ENCODE results near the gene HES7. TPM values are rescaled to one million over a fixed set of nuclear protein-coding genes. Genes with fewer than 3 reads are reported as not detected.
A peak's percentile ranks its signal among the peaks of the same experiment; 100 is the strongest.

HES7 gene
- total RNA-seq, 1 experiment from 2014 or later, result 0.61 TPM

- Histone ChIP-seq H3K4me1 (ENCODE audit: control insufficient read depth in 1 of 2, insufficient read depth in 2 of 2, low read length in 2 of 2) (peaks cover 0 to 9% of the 10 kb centered on the region in 2 experiments; a peak in 2 of 4 replicates), H3K9me3 (ENCODE audit: control insufficient read depth in 1 of 2, insufficient read depth in 1 of 2, low read depth in 1 of 2, low read length in 2 of 2) (no peaks in the 10 kb centered on the region), H3K36me3 (ENCODE audit: control insufficient read depth in 1 of 2, insufficient read depth in 2 of 2, low read length in 2 of 2) (no peaks in the 10 kb centered on the region), H3K4me2 (ENCODE audit: low read length) (peak overlapping the region; percentile 39), H2AFZ (ENCODE audit: low read depth, low read length, poor library complexity, severe bottlenecking) (no peak overlapping the region), H3K79me2 (ENCODE audit: insufficient read depth, low read length) (no peaks in the 10 kb centered on the region), H3K27ac (ENCODE audit: low read depth, low read length) (no peak overlapping the region), H3K9ac (ENCODE audit: low read length) (no peak overlapping the region), H3K9me2 (ENCODE audit: insufficient read depth) (no peaks in the 10 kb centered on the region), H3K4me3 (replicated peaks in 1 of 2; ENCODE audit: low read depth in 1 of 2, low read length in 2 of 2) (no peak overlapping the region), H3K27me3 (ENCODE audit: insufficient read depth, low read length) (no peaks in the 10 kb centered on the region), H4K20me1 (ENCODE audit: insufficient read depth) (no peaks in the 10 kb centered on the region)
- peak; percentile 99 for ATAC-seq
- ChIA-PET CTCF (interaction anchor here (0.6 to 2.3 kb wide), 11 partner anchors 9 to 50 kb away, joined by 3 to 17 read pairs (median 4); no protein-coding TSS in a partner anchor), RAD21 (ENCODE audit: low non-redundant PET in 1 of 2, low total read pairs in 2 of 2, uncharacterized antibody in 2 of 2, unreplicated experiment in 2 of 2) (no interaction called here), POLR2A (interaction anchor here (1.3 to 1.6 kb wide), 2 partner anchors 10 to 49 kb away, joined by 3 to 4 read pairs; no protein-coding TSS in a partner anchor)
- DNase-seq (ENCODE audit: low read depth, low spot score), result no peak
- TF ChIP-seq POLR2A (IDR thresholded peaks at IDR 0.05; ENCODE audit: borderline replicate concordance, extremely low read depth, insufficient read depth, insufficient read length), result no peak
- TF ChIP-seq EZH2phosphoT487 (IDR thresholded peaks at IDR 0.05; ENCODE audit: borderline replicate concordance), result no peak
- TF ChIP-seq, protein P1, sequence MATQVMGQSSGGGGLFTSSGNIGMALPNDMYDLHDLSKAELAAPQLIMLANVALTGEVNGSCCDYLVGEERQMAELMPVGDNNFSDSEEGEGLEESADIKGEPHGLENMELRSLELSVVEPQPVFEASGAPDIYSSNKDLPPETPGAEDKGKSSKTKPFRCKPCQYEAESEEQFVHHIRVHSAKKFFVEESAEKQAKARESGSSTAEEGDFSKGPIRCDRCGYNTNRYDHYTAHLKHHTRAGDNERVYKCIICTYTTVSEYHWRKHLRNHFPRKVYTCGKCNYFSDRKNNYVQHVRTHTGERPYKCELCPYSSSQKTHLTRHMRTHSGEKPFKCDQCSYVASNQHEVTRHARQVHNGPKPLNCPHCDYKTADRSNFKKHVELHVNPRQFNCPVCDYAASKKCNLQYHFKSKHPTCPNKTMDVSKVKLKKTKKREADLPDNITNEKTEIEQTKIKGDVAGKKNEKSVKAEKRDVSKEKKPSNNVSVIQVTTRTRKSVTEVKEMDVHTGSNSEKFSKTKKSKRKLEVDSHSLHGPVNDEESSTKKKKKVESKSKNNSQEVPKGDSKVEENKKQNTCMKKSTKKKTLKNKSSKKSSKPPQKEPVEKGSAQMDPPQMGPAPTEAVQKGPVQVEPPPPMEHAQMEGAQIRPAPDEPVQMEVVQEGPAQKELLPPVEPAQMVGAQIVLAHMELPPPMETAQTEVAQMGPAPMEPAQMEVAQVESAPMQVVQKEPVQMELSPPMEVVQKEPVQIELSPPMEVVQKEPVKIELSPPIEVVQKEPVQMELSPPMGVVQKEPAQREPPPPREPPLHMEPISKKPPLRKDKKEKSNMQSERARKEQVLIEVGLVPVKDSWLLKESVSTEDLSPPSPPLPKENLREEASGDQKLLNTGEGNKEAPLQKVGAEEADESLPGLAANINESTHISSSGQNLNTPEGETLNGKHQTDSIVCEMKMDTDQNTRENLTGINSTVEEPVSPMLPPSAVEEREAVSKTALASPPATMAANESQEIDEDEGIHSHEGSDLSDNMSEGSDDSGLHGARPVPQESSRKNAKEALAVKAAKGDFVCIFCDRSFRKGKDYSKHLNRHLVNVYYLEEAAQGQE (IDR thresholded peaks at IDR 0.05; ENCODE audit: low read depth), result no peak
- TF ChIP-seq CEBPB (IDR thresholded peaks at IDR 0.05; ENCODE audit: low read depth), result no peak
- no peak for TF ChIP-seq EZH2 (IDR thresholded peaks at IDR 0.05)
- peak; percentile 82 to 89 (median 88) for TF ChIP-seq CTCF (IDR thresholded peaks at IDR 0.05 in 2 of 3, conservative IDR thresholded peaks at IDR 0.05 in 1 of 3; ENCODE audit: borderline replicate concordance in 1 of 3, insufficient read depth in 1 of 3, low read depth in 2 of 3, low read length in 2 of 3)
- no peak for TF ChIP-seq CBX3 (IDR thresholded peaks at IDR 0.05; ENCODE audit: low read depth)
- no peak for TF ChIP-seq SP1 (IDR thresholded peaks at IDR 0.05; ENCODE audit: low read depth)
- no peak for TF ChIP-seq EGR1 (IDR thresholded peaks at IDR 0.05; ENCODE audit: low read depth)
- no peak for TF ChIP-seq FOSL1 (IDR thresholded peaks at IDR 0.05; ENCODE audit: low read depth)
- TF ChIP-seq ZBTB33 (IDR thresholded peaks at IDR 0.05; ENCODE audit: extremely low read depth, insufficient replicate concordance, low read length), result no peak
- TF ChIP-seq RAD21 (IDR thresholded peaks at IDR 0.05; ENCODE audit: low read depth), result peak; percentile 84
- TF ChIP-seq SIN3A (IDR thresholded peaks at IDR 0.05; ENCODE audit: low read depth), result no peak
- peak; percentile 28 for TF ChIP-seq YY1 (IDR thresholded peaks at IDR 0.05; ENCODE audit: extremely low read depth, insufficient replicate concordance, low read depth, low read length)
- TF ChIP-seq, protein P2, sequence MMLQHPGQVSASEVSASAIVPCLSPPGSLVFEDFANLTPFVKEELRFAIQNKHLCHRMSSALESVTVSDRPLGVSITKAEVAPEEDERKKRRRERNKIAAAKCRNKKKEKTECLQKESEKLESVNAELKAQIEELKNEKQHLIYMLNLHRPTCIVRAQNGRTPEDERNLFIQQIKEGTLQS (IDR thresholded peaks at IDR 0.05), result no peak
- BruUV-seq (replicated peaks), result no TSS peak
- intact Hi-C loops (cut with micrococcal nuclease), result loop anchor here (1.0 kb wide), 1 partner anchor 50 kb away; no protein-coding TSS in a partner anchor
Observed at GRCh38 chr17:8109661-8110455, 14.0 kb downstream of the HES7 start.
